CD4-positive, alpha-beta T cell treated with Interleukin-4 for 4 hours (primary cell): Measurements from ENCODE around the gene CCDC170.

Experiments used
- DNase-seq: peaks from one replicate; pipeline ENCODE4 v3.0.0-alpha.2; 2020

The CCDC170 gene

GRCh38 chr6:151618717-151619116, 124.9 kb downstream of the CCDC170 start:
- DNase-seq, result no peak

GRCh38 chr6:151620179-151620578, 126.4 kb downstream of the CCDC170 start:
- no peak for DNase-seq

DNA sequence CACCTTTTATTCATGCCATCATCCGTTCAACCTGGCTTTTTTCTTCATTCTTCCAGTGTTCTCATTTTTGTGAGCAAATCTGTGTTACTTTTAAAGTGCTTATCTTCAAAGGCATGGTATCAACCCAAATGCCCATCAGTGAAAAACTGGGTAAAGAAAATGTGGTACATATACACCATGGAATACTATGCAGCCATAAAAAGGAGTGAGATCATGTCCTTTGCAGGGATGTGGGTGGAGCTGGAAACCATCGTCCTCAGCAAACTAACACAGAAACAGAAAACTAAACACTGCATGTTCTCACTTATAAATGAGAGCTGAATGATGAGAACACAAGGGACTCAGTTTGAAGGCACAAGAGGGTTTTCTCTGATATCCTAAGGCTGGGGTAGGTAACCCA, 130.3 kb downstream of the CCDC170 start:
- no peak for DNase-seq

DNA sequence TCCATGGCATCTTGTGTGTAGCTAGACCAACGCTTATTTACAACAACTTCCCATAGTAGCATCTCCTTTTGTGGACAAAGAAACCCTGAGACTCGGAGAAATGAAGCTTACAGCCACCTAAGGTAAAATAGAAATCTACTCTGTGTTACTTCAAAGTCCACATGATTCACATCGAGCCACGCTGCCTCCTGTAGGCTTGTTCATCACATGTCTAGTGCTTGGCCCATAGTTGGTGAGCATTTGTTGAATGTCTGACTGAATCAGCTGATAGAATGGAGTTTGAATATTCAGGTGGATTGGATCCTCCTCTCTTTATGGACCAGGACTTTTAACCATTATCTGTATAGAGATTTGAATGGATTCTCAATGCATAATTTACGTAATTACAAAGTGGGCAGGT, 130.7 kb downstream of the CCDC170 start:
- no peak for DNase-seq

DNA sequence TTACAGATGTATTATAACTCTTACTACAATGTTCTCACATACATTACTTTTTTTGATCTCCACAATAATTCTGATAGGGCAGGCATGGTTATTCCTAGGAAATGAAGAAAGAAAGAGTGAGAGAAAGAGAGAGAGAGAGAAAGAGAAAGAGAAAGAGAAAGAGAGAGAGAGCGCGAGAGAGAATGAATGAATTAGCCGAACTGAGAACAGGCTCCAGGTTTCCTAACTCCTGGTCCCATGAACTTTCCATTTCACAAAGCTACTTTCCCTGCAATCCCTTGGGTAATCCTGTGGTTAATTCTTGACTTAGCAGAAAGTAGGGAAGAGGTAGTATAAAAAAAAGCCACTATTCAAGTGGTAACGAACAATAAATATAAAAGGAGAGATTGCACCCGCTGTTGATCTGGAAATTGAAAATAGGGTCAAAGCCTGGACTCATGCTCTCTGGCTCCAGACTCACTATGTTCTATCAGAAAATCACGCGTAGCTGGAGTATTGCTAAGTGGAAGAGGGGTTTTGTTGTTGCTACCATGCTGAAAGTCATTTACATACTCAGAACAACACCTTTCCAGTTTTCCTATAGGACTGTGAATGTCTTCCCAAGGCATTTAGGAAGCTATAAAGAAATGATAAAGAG, 131.2 kb downstream of the CCDC170 start:
- no peak for DNase-seq

DNA sequence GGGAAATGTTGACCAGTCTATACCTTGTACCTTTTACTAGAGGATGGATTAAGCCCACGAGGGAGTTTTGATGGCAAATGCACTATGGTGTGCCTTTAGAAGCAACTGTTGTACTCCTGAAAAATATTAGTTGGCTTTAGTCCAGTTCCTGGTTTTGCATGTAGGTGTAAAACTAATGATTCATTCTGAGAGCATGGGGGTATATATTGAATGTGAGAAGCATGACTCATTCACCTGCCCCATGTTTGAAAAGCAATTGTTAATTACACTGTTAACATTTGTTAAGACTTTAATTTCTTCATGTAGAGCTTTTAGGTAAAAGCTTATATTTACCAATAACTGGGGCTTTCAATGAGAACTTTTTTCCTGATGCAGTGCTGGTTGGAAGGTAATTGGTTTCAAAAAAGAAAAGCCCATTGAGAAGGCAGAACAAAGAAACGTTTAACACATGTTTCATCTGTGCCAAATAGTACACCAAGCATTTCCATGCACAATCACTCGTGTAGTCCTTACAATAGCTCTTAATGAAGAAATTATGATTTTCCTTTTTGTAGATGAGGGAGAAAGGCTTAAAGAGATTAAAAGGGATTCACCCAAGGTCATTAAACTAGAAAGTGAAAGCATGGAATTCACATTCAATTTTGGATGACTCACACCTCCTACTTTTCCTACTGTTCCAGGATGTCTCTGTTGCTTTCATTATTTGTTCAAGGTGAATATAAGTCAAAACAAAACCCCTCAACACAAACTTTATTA, 134.1 kb downstream of the CCDC170 start:
- DNase-seq, result no peak

GRCh38 chr6:151629791-151630190, 136.0 kb downstream of the CCDC170 start:
- DNase-seq, result no peak

DNA sequence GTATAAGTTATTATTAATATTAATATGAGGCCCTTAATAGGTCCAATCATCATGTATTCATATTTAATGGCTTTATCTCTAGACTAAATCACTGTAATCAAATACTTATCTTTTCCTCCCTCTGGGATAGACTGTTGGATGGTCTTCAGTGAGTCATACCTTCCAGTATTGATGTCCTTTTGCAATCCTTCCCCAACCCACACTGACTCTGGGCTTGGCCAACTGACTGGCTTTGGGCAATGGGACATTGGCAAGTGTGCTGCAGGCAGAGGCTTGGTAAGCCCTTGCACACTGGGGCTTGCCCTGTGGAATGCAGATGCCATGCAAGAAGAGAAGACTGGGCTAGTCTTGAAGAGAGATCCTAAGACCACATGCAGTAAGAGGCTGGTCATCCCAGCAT, 136.6 kb downstream of the CCDC170 start:
- no peak for DNase-seq

GRCh38 chr6:151630991-151631655, 137.3 kb downstream of the CCDC170 start:
- no peak for DNase-seq

DNA sequence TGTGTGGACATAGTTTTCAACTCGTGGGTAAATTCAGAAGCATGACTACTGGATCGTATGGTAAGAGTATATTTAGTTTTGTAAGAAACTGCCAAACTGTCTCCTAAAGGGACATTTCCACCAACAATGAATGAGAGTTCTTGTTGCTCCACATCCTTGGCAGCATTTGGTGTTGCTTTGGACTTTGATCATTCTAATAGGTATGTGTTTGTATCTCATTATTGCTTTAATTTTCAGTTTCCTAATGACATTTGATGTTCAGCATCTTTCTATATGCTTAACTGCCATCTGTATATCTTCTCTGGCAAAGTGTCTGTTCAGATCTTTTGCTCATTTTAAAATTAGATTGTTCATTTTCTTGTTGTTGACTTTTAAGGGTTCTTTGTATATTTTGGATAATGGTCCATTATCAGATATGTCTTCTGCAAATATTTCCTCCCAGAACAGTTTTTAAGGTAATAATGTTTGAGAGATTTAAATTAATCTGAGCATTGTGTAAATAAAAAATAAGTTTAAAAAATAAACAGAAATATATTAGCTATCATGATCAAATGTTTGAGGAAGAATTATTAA, 138.7 kb downstream of the CCDC170 start:
- DNase-seq, result no peak

GRCh38 chr6:151633526-151634335, 139.9 kb downstream of the CCDC170 start:
- DNase-seq, result no peak

DNA sequence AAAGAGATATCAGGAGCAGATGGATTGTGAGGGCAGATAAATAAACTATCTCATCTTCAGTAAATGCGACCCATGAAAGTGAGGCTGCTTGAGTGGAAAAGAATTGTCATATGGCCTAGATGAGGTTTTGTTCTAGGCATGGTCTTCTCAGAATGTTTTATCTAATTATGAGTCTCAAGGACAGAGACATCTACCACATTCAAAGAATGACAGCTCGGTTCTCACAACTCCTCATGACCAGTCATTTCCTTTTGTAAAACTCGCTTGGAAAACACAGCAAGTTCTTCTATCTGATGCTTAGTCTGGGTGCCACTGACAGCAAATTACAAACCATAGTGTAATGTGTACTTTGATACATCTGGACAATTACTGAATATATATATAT, 140.5 kb downstream of the CCDC170 start:
- DNase-seq, result no peak

DNA sequence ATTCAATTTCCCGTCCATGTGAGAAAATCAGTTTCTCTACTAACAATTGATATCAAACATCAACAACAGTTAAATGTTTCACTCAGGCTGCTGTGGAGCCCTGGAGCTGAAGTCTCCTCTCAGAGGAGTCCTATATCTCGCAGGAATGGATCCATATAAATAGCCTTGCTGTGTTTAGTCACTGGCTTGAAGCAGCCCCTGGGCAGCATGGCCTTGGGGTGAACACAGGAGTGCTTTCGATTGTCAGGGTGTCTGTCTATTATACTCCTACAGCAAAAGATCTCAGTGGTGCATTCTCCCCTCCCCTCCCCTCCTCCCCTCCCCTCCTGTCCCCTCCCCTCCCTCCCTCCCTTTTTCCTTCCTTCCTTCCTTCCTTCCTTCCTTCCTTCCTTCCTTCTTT, 141.9 kb downstream of the CCDC170 start:
- DNase-seq, result no peak

DNA sequence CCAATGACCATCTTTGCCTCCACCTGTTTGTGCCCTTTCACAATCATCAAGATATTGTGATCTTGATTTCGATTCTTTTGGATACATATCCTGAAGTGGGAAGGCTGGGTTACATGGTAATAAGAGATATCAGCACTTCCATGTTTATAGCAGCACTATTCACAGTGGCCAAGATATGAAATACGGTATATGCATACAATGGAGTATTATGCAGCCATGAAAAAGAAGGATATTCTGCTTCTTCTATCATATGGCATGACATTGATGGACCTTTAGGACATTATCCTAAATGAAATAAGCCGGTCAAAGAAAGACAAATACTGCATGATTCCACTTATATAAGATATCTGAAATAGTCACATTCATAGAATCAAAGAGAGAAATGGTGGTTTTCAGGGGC, 144.0 kb downstream of the CCDC170 start:
- DNase-seq, result no peak

DNA sequence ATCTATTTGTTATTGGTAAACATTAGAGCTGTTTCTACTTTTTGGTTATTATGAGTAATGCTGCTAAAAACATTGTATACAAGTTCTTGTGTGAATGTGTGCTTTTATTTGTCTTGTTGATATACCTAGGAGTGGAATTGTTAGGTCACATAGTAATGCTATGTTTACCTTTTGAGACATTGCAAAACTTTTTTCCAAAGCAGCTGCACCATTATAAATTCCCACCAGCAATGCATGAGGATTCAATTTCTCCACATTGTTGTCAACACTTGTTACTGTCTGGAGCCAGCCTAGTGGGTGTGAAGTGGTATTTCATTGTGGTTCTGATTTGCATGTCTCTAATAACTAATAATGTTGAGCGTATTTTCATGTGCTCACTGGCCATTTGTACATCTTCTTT, 145.9 kb downstream of the CCDC170 start:
- no peak for DNase-seq

GRCh38 chr6:151641028-151641427, 147.2 kb downstream of the CCDC170 start:
- no peak for DNase-seq

DNA sequence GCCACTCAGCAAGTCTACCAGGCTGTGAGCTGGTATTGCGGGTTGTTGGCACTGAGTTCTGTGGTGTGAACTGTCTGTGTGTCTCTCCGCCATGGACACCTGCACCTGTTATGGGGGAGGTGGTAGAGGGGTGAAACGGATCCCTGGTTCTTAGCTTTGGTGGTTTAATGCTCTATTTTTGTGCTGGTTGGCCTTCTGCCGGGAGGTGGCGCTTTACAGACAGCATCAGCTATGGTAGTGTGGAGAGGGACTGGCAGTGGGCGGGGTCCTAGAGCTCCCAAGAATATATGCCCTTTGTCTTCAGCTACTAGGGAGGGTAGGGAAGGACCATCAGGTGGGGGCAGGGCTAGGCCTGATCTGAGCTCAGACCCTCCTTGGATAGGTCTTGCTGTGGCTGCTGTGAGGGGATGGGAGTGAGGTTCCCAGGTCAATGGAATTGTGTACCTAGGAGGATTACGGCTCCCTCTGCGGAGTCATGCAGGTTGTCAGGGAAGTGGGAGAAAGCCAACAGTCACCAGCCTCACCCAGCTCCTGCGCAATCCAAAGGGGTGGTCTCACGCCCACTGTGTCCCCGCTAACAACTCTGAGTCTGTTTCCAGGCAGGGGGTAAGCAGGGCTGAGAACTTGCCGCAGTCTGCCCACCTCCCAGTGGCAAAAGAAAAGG, 154.3 kb downstream of the CCDC170 start:
- no peak for DNase-seq

GRCh38 chr6:151649835-151650234, 156.0 kb downstream of the CCDC170 start:
- DNase-seq, result no peak

DNA sequence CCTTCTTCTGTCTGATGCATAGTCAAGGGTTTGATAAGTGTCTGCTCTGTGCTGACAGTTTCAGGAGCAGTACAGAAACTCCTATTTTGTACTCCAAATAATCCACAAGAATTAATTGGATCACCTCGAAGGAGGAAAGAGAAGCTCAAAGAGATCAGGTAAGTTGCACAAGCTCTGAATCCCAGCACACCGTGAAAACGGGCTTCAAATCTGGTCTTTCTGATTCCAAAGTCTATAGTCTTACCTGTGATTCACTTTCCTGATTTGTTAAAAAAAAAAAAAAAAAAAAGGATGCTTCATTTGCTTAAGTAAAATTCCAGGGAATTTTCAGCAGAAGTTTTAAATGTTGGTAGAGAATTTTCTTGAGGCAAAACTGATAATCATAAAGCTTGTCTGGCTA, 157.8 kb downstream of the CCDC170 start:
- no peak for DNase-seq

GRCh38 chr6:151652325-151652724, 158.5 kb downstream of the CCDC170 start:
- no peak for DNase-seq

GRCh38 chr6:151655099-151655498, 161.3 kb downstream of the CCDC170 start:
- DNase-seq, result no peak

- no peak for DNase-seq
Measured at GRCh38 chr6:151656392-151656791, 162.6 kb downstream of the CCDC170 start.
